Gastroesophageal sphincter (tissue), 3 donors: Measurements from ENCODE around the gene TMEM184A.

Source experiments
- EP300 ChIP-seq: sonication (generic); formaldehyde crosslinking; IDR thresholded peaks from one replicate; pipeline ENCODE4 v1.6.1; 2017; ENCODE audit warnings: antibody characterized with exemption, mild to moderate bottlenecking
- POLR2A ChIP-seq, 2 donors: fragments of 450-650 bp; IDR thresholded peaks; one replicate each; pipeline ENCODE4 v1.6.1; 2017; ENCODE audit warnings: antibody characterized with exemption in 2 of 2, mild to moderate bottlenecking in 2 of 2, moderate library complexity in 1 of 2
- POLR2AphosphoS5 ChIP-seq: sonication (generic); formaldehyde crosslinking; IDR thresholded peaks from one replicate; pipeline ENCODE4 v1.6.1; 2017; ENCODE audit warnings: antibody characterized with exemption
- TF ChIP-seq, protein P1 (sequence below), 4 experiments: fragments of 200-600 bp in 2 of 4; fragments of 450-650 bp in 2 of 4; sonication (generic) in 1 of 4; IDR thresholded peaks; one replicate each; pipeline ENCODE4 v1.5.1; 2017 to 2019; ENCODE audit warnings: antibody characterized with exemption in 4 of 4, mild to moderate bottlenecking in 2 of 4, moderate library complexity in 2 of 4

DNA sequence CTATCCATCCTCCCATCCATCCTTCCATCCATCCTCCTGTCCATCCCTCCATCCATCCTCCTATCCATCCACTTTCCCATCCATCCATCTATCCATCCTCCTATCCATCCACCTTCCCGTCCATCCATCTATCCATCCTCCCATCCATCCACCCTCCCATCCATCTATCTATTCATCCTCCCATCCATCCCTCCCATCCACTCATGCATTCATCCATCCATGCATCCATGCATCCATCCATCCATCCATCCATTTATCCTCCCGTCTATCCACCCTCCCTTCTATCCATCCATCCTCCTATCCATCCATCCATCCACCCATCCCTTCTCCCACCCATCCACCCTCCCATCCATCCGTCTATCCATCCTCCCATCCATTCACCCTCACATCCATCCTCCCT is 39.0 kb upstream of the TMEM184A start:
- no peak for TF ChIP-seq POLR2A (IDR thresholded peaks at IDR 0.05)
- TF ChIP-seq, protein P1, sequence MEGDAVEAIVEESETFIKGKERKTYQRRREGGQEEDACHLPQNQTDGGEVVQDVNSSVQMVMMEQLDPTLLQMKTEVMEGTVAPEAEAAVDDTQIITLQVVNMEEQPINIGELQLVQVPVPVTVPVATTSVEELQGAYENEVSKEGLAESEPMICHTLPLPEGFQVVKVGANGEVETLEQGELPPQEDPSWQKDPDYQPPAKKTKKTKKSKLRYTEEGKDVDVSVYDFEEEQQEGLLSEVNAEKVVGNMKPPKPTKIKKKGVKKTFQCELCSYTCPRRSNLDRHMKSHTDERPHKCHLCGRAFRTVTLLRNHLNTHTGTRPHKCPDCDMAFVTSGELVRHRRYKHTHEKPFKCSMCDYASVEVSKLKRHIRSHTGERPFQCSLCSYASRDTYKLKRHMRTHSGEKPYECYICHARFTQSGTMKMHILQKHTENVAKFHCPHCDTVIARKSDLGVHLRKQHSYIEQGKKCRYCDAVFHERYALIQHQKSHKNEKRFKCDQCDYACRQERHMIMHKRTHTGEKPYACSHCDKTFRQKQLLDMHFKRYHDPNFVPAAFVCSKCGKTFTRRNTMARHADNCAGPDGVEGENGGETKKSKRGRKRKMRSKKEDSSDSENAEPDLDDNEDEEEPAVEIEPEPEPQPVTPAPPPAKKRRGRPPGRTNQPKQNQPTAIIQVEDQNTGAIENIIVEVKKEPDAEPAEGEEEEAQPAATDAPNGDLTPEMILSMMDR (IDR thresholded peaks at IDR 0.05): no peak
- no peak for TF ChIP-seq POLR2AphosphoS5
- no peak for TF ChIP-seq EP300
